SK-N-SH (cell line): ENCODE measurements around the gene PRR35. TPM values are rescaled to one million over a fixed set of nuclear protein-coding genes. Genes with fewer than 3 reads are reported as not detected.

Experiments
- CTCF ChIA-PET: fragments of 300-600, 350-600 bp; formaldehyde crosslinking; extraction: SDS; loops from one replicate; lab custom pipeline; 2021; lab: Yijun Ruan, JAX
- POLR2A ChIA-PET: fragments of 350-600 bp; sonication (Branson Sonifier 250); formaldehyde crosslinking; extraction: SDS; loops from one replicate; lab custom pipeline; 2020; ENCODE audit warnings: antibody characterized with exemption, inconsistent platforms; lab: Yijun Ruan, JAX
- DNase-seq: peaks from one replicate; pipeline ENCODE4 v3.0.0; 2012
- H2AFZ ChIP-seq: fragments of 200-600 bp; sonication (generic); 2 replicates; pipeline ENCODE4 v1.8.1; 2016; ENCODE audit warnings: antibody characterized with exemption, mild to moderate bottlenecking, low read depth
- H3F3A ChIP-seq: fragments of 200-600 bp; sonication (generic); replicated peaks from 2 replicates; pipeline ENCODE3; 2016; ENCODE audit warnings: antibody characterized with exemption, mild to moderate bottlenecking; ENCODE audit not compliant: insufficient read depth
- H3K27ac ChIP-seq, 2 experiments: fragments of 200-500 bp in 1 of 2; fragments of 200-600 bp in 1 of 2; sonication (Bioruptor generic) in 1 of 2; sonication (generic), shearing (Covaris generic) in 1 of 2; 2 replicates each; pipeline versions ENCODE4 v1.5.1 to v1.6.1; 2014 to 2016; ENCODE audit warnings: low read depth in 2 of 2, inconsistent platforms in 1 of 2, low read length in 1 of 2, mild to moderate bottlenecking in 1 of 2, mixed read lengths in 1 of 2
- H3K27me3 ChIP-seq: fragments of 200-600 bp; sonication (generic), shearing (Covaris generic); 2 replicates; pipeline ENCODE4 v1.6.1; 2016; ENCODE audit warnings: mixed run types; ENCODE audit not compliant: insufficient read depth
- H3K36me3 ChIP-seq, 2 experiments: fragments of 200-500 bp in 1 of 2; fragments of 200-600 bp in 1 of 2; sonication (Bioruptor generic) in 1 of 2; sonication (generic) in 1 of 2; replicated peaks in 1 of 2; 2 replicates each; pipeline versions ENCODE3 to v1.5.1; 2014 to 2016; ENCODE audit warnings: low read length in 1 of 2, mild to moderate bottlenecking in 1 of 2; ENCODE audit not compliant: insufficient read depth in 2 of 2, control insufficient read depth in 1 of 2
- H3K4me1 ChIP-seq, 2 experiments: fragments of 200-500 bp in 1 of 2; fragments of 200-600 bp in 1 of 2; sonication (Bioruptor generic) in 1 of 2; sonication (generic), shearing (Covaris generic) in 1 of 2; 2 replicates each; pipeline versions ENCODE4 v1.5.1 to v1.6.1; 2014 to 2016; ENCODE audit warnings: low read depth in 1 of 2, low read length in 1 of 2, mixed run types in 1 of 2; ENCODE audit not compliant: insufficient read depth in 2 of 2, control insufficient read depth in 1 of 2
- H3K4me2 ChIP-seq: fragments of 200-600 bp; sonication (generic), shearing (Covaris generic); 2 replicates; pipeline ENCODE4 v1.6.1; 2017; ENCODE audit warnings: mixed run types
- H3K4me3 ChIP-seq, 2 experiments: fragments of 200-500 bp in 1 of 2; fragments of 200-600 bp in 1 of 2; sonication (Bioruptor generic) in 1 of 2; sonication (generic), shearing (Covaris generic) in 1 of 2; 2 replicates each; pipeline versions ENCODE4 v1.5.1 to v1.8.1; 2014 to 2016; ENCODE audit warnings: low read depth in 2 of 2, inconsistent platforms in 1 of 2, low read length in 1 of 2, mild to moderate bottlenecking in 1 of 2, mixed read lengths in 1 of 2, moderate library complexity in 1 of 2
- H3K79me2 ChIP-seq: fragments of 200-600 bp; sonication (generic); 2 replicates; pipeline ENCODE4 v1.8.1; 2017; ENCODE audit warnings: mild to moderate bottlenecking; ENCODE audit not compliant: insufficient read depth
- H3K9ac ChIP-seq: fragments of 200-600 bp; sonication (generic); 2 replicates; pipeline ENCODE4 v1.6.1; 2017; ENCODE audit warnings: mixed run types
- H3K9me2 ChIP-seq: fragments of 200-600 bp; sonication (generic); 2 replicates; pipeline ENCODE4 v1.6.1; 2017; ENCODE audit warnings: mixed run types
- H3K9me3 ChIP-seq: fragments of 200-600 bp; sonication (generic); 2 replicates; pipeline ENCODE4 v1.6.1; 2017; ENCODE audit warnings: mixed run types, mild to moderate bottlenecking, moderate library complexity
- H4K20me1 ChIP-seq: fragments of 200-600 bp; sonication (generic); 2 replicates; pipeline ENCODE4 v1.6.1; 2017; ENCODE audit warnings: mild to moderate bottlenecking, mixed run types; ENCODE audit not compliant: insufficient read depth
- EP300 ChIP-seq, 2 experiments: IDR thresholded peaks; 2 replicates each; pipeline versions ENCODE4 v1.4.0 to v1.6.1; 2012; ENCODE audit warnings: borderline replicate concordance in 1 of 2, low read depth in 1 of 2, low read length in 1 of 2
- EZH2phosphoT487 ChIP-seq: fragments of 200-600 bp; sonication (generic); IDR thresholded peaks from 2 replicates; pipeline ENCODE4 v1.6.1; 2017; ENCODE audit warnings: low read depth, mixed run types, mild to moderate bottlenecking, antibody characterized with exemption, moderate library complexity, borderline replicate concordance
- FOSL2 ChIP-seq: IDR thresholded peaks from 2 replicates; pipeline ENCODE4 v1.4.0; 2012; ENCODE audit warnings: low read depth, mild to moderate bottlenecking, moderate library complexity, borderline replicate concordance
- FOXM1 ChIP-seq: IDR thresholded peaks from 2 replicates; pipeline ENCODE4 v1.4.0; 2012; ENCODE audit warnings: low read depth, mild to moderate bottlenecking
- GABPA ChIP-seq: IDR thresholded peaks from 2 replicates; pipeline ENCODE4 v1.4.0; 2012; ENCODE audit warnings: low read depth, mild to moderate bottlenecking
- JUND ChIP-seq: IDR thresholded peaks from 2 replicates; pipeline ENCODE4 v1.4.0; 2012
- MAX ChIP-seq: IDR thresholded peaks from 2 replicates; pipeline ENCODE4 v1.4.0; 2012; ENCODE audit warnings: low read depth
- NFIC ChIP-seq: IDR thresholded peaks from 2 replicates; pipeline ENCODE4 v1.4.0; 2012; ENCODE audit warnings: borderline replicate concordance
- PBX3 ChIP-seq: IDR thresholded peaks from 2 replicates; pipeline ENCODE4; 2012
- RAD21 ChIP-seq: IDR thresholded peaks from 2 replicates; pipeline ENCODE4 v1.6.1; 2012; ENCODE audit warnings: mild to moderate bottlenecking, low read length
- RCOR1 ChIP-seq: fragments of 150-350 bp; IDR thresholded peaks from 2 replicates; pipeline ENCODE4 v1.6.1; 2017; ENCODE audit warnings: antibody characterized with exemption, low read length
- REST ChIP-seq: IDR thresholded peaks from 2 replicates; pipeline ENCODE4 v1.6.1; 2012; ENCODE audit warnings: mild to moderate bottlenecking, low read depth, low read length, moderate library complexity
- RXRA ChIP-seq: IDR thresholded peaks from 2 replicates; pipeline ENCODE4 v1.4.0; 2012; ENCODE audit warnings: low read depth, mild to moderate bottlenecking, borderline replicate concordance
- SMC3 ChIP-seq: IDR thresholded peaks from 2 replicates; pipeline ENCODE4 v1.6.1; 2012; ENCODE audit warnings: low read depth, low read length, improper control_type of control experiment
- TAF1 ChIP-seq: IDR thresholded peaks from 2 replicates; pipeline ENCODE4 v1.6.1; 2012; ENCODE audit warnings: low read depth, mild to moderate bottlenecking, low read length, moderate library complexity, borderline replicate concordance
- USF1 ChIP-seq: IDR thresholded peaks from 2 replicates; pipeline ENCODE4 v1.4.0; 2012; ENCODE audit warnings: low read depth, borderline replicate concordance
- ZBTB33 ChIP-seq: IDR thresholded peaks from 2 replicates; pipeline ENCODE4 v1.4.0; 2012; ENCODE audit warnings: low read depth, borderline replicate concordance
- WGBS: methylation state at CpG from one replicate; pipeline ENCODE4 v1.1.6; 2017; ENCODE audit warnings: low lambda C conversion rate; 5-methylcytosine and 5-hydroxymethylcytosine counted together
- polyA plus RNA-seq, 3 experiments: library from polyadenylated mRNA; depleted of rRNA; stranded (reverse); fragments of >200 nt; gene quantifications; 2 replicates each; pipeline ENCODE4 v1.2.3, GENCODE V29; 2012

Gene PRR35
- polyA plus RNA-seq, 1 of the 3 experiments (the other 2 are of a cell fraction), result not detected

- no peaks in the 10 kb centered on the region for H3K9me2 ChIP-seq
- no peaks in the 10 kb centered on the region for H3K27me3 ChIP-seq
- ChIA-PET POLR2A (no interaction called here), CTCF (no interaction called here)
- peaks cover 0 to 25% of the 10 kb centered on the region in 2 experiments for H3K36me3 ChIP-seq
- no peak overlapping the region for H3K4me2 ChIP-seq
- no peak overlapping the region for H3K4me3 ChIP-seq
- TF ChIP-seq MAX, result no peak
- TF ChIP-seq PBX3, result no peak
- TF ChIP-seq JUND, result no peak
- no peak for TF ChIP-seq RCOR1
- H3K4me1 ChIP-seq, result no peaks in the 10 kb centered on the region
- H2AFZ ChIP-seq, result no peak overlapping the region
- H3K27ac ChIP-seq, result no peak overlapping the region
- no peaks in the 10 kb centered on the region for H3K9me3 ChIP-seq
- DNase-seq, result no peak
- no peak overlapping the region for H3K9ac ChIP-seq
- peaks cover 56% of the 10 kb centered on the region for H4K20me1 ChIP-seq
- WGBS, result 76% methylated on average over 5 of the region's 39 CpGs
- H3F3A ChIP-seq, result no peaks in the 10 kb centered on the region
- H3K79me2 ChIP-seq, result peaks cover 97% of the 10 kb centered on the region
These were observed 24.5 kb upstream of the PRR35 start for GRCh38 chr16:535446-536405.

- no peak overlapping the region for H2AFZ ChIP-seq
- peaks cover 0 to 29% of the 10 kb centered on the region in 2 experiments for H3K36me3 ChIP-seq
- H3K79me2 ChIP-seq, result peaks cover 95% of the 10 kb centered on the region
- H3F3A ChIP-seq, result no peaks in the 10 kb centered on the region
- no peak overlapping the region for H3K4me2 ChIP-seq
- no peak for DNase-seq
- H3K27me3 ChIP-seq, result no peaks in the 10 kb centered on the region
- CTCF ChIA-PET, result no interaction called here
- no peaks in the 10 kb centered on the region for H3K9me2 ChIP-seq
- H3K9ac ChIP-seq, result no peak overlapping the region
- no peaks in the 10 kb centered on the region for H3K4me1 ChIP-seq
- no peak overlapping the region for H3K4me3 ChIP-seq
- WGBS, result 83% methylated on average over 1 of the region's 17 CpGs
- peaks cover 46% of the 10 kb centered on the region for H4K20me1 ChIP-seq
- H3K27ac ChIP-seq, result no peak overlapping the region
- no peaks in the 10 kb centered on the region for H3K9me3 ChIP-seq
- POLR2A ChIA-PET, result no interaction called here
- no peak for TF ChIP-seq FOSL2
- no peak for TF ChIP-seq ZBTB33
- no peak for TF ChIP-seq PBX3
- no peak for TF ChIP-seq FOXM1
- no peak for TF ChIP-seq USF1
- no peak for TF ChIP-seq RAD21
- no peak for TF ChIP-seq REST
- no peak for TF ChIP-seq RXRA
- TF ChIP-seq EZH2phosphoT487, result no peak
- TF ChIP-seq SMC3, result no peak
- TF ChIP-seq TAF1, result no peak
- TF ChIP-seq GABPA, result no peak
- no peak for TF ChIP-seq NFIC
- no peak for TF ChIP-seq EP300 (IDR thresholded peaks at IDR 0.05; ENCODE audit: borderline replicate concordance in 1 of 2, low read depth in 1 of 2, low read length in 1 of 2)
These were observed 23.4 kb upstream of the PRR35 start for GRCh38 chr16:536746-537145.
